T-cell (primary cell): ENCODE measurements around the gene PLIN5. TPM values are rescaled to one million over a fixed set of nuclear protein-coding genes. Genes with fewer than 3 reads are reported as not detected.

Experiments
- ATAC-seq, 4 experiments: fragments of 200-7000 bp in 3 of 4; fragments of 150-1000 bp in 1 of 4; cut with Tn5 transposase; replicated peaks in 1 of 4; 1 replicate in 3 of 4; 2 replicates in 1 of 4; pipeline ENCODE4 v1.10.0; 2021; ENCODE audit warnings: moderate library complexity in 3 of 4, mild to moderate bottlenecking in 2 of 4, moderate number of reproducible peaks in 1 of 4
- CTCF ChIA-PET, 2 donors: fragments of 300-600 bp; sonication (Branson Sonifier 250); formaldehyde crosslinking; loops; one replicate each; lab custom pipeline; 2022; ENCODE audit warnings: antibody characterized with exemption in 2 of 2; lab: Charles Lee
- POLR2A ChIA-PET, 2 donors: fragments of 300-600 bp; sonication (Branson Sonifier 250); formaldehyde crosslinking; loops; one replicate each; lab custom pipeline; 2022; ENCODE audit warnings: antibody characterized with exemption in 2 of 2; lab: Charles Lee
- DNase-seq, 35 experiments: peaks; one replicate each; pipeline versions ENCODE4 v3.0.0 to v3.0.0-alpha.2; 2013 to 2023
- H3K27ac ChIP-seq: one replicate; pipeline ENCODE4 v1.5.1; 2013; ENCODE audit warnings: low read length
- H3K27me3 ChIP-seq, 2 experiments: replicated peaks in 1 of 2; 1 replicate in 1 of 2; 2 replicates in 1 of 2; pipeline versions ENCODE4 v1.6.1 to v1.7.0; 2013; ENCODE audit warnings: low read length in 1 of 2, mixed read lengths in 1 of 2; ENCODE audit not compliant: control insufficient read depth in 2 of 2, insufficient read depth in 2 of 2; ENCODE audit errors: extremely low read depth in 1 of 2
- H3K36me3 ChIP-seq, 2 donors: 1 replicate in 1 of 2; 2 replicates in 1 of 2; pipeline versions ENCODE4 v1.6.1 to v1.7.0; 2013; ENCODE audit warnings: low read length in 1 of 2; ENCODE audit not compliant: control insufficient read depth in 2 of 2, insufficient read depth in 1 of 2; ENCODE audit errors: extremely low read depth in 1 of 2
- H3K4me1 ChIP-seq, 2 experiments: 1 replicate in 1 of 2; 2 replicates in 1 of 2; pipeline versions ENCODE4 v1.6.1 to v1.7.0; 2013; ENCODE audit warnings: low read length in 2 of 2, mixed read lengths in 1 of 2; ENCODE audit not compliant: insufficient read depth in 2 of 2, control insufficient read depth in 1 of 2; ENCODE audit errors: extremely low read depth in 1 of 2
- H3K4me3 ChIP-seq, 2 donors: 1 replicate in 1 of 2; 2 replicates in 1 of 2; pipeline versions ENCODE4 v1.5.1 to v1.7.0; 2013; ENCODE audit warnings: mild to moderate bottlenecking in 2 of 2, low read length in 1 of 2, moderate library complexity in 1 of 2; ENCODE audit not compliant: control insufficient read depth in 1 of 2; ENCODE audit errors: extremely low read depth in 1 of 2
- H3K9me3 ChIP-seq: 2 replicates; pipeline ENCODE4 v1.7.0; 2013
- H3K27ac Mint-ChIP-seq, 2 donors: one replicate each; pipeline ENCODE4 v1.8.0; 2020 to 2021; ENCODE audit warnings: mild to moderate bottlenecking in 2 of 2, mixed read lengths in 2 of 2
- H3K27me3 Mint-ChIP-seq, 2 donors: one replicate each; pipeline ENCODE4 v1.8.0; 2021 to 2022; ENCODE audit warnings: mixed read lengths in 2 of 2
- H3K36me3 Mint-ChIP-seq: one replicate; pipeline ENCODE4 v1.8.0; 2021; ENCODE audit warnings: mixed read lengths
- H3K4me1 Mint-ChIP-seq, 3 donors: one replicate each; pipeline ENCODE4 v1.8.0; 2020 to 2022; ENCODE audit warnings: mixed read lengths in 3 of 3, mild to moderate bottlenecking in 1 of 3
- H3K4me3 Mint-ChIP-seq, 3 donors: one replicate each; pipeline ENCODE4 v1.8.0; 2020 to 2022; ENCODE audit warnings: mild to moderate bottlenecking in 3 of 3, mixed read lengths in 3 of 3, moderate library complexity in 3 of 3
- H3K9me3 Mint-ChIP-seq, 3 donors: one replicate each; pipeline ENCODE4 v1.8.0; 2020 to 2022; ENCODE audit warnings: mixed read lengths in 3 of 3
- WGBS: methylation state at CpG from one replicate; pipeline ENCODE4 v1.1.5; 2013; ENCODE audit warnings: missing lambda C conversion rate; ENCODE audit not compliant: insufficient coverage; 5-methylcytosine and 5-hydroxymethylcytosine counted together
- total RNA-seq, 35 experiments: library from RNA in 6 of 35; stranded (reverse) in 6 of 35; fragments of 120-200 nt in 1 of 35; gene quantifications; one replicate each; pipeline versions ENCODE4 v1.2.1 to v1.2.4 and lab custom pipeline; 2013 to 2026

The PLIN5 gene
- total RNA-seq, 5 donors from 2014 or later (not counting 1 experiment from before 2014, with no cell fraction given) = 0.14 to 2.3 (median 0.99) TPM

GRCh38 chr19:4503825-4504170, 31.2 kb downstream of the PLIN5 start:
- peaks cover 31% of the 10 kb centered on the region for H3K36me3 Mint-ChIP-seq
- no peaks in the 10 kb centered on the region for H3K4me1 Mint-ChIP-seq
- H3K4me1 ChIP-seq = no peaks in the 10 kb centered on the region
- WGBS = 95% methylated on average over 9 of the region's 10 CpGs
- no peak overlapping the region for H3K4me3 ChIP-seq
- no peak for DNase-seq
- CTCF ChIA-PET = no interaction called here
- no peaks in the 10 kb centered on the region for H3K27me3 ChIP-seq
- no peak overlapping the region for H3K27ac ChIP-seq
- POLR2A ChIA-PET = no interaction called here
- no peak overlapping the region for H3K27ac Mint-ChIP-seq
- H3K9me3 Mint-ChIP-seq = no peaks in the 10 kb centered on the region
- no peak overlapping the region for H3K4me3 Mint-ChIP-seq
- H3K36me3 ChIP-seq = peaks cover 11 to 19% of the 10 kb centered on the region in 2 donors
- no peaks in the 10 kb centered on the region for H3K27me3 Mint-ChIP-seq
- ATAC-seq = no peak
- H3K9me3 ChIP-seq = no peaks in the 10 kb centered on the region

GRCh38 chr19:4503132-4503824, 31.7 kb downstream of the PLIN5 start:
- 94% methylated on average over 22 of the region's 25 CpGs for WGBS
- ChIA-PET POLR2A (no interaction called here), CTCF (no interaction called here)

GRCh38 chr19:4502282-4503131, 32.5 kb downstream of the PLIN5 start:
- Histone ChIP-seq H3K4me1 (no peaks in the 10 kb centered on the region), H3K9me3 (no peaks in the 10 kb centered on the region), H3K27ac (no peak overlapping the region), H3K27me3 (no peaks in the 10 kb centered on the region), H3K4me3 (no peak overlapping the region), H3K36me3 (peaks cover 19 to 24% of the 10 kb centered on the region in 2 donors)
- Mint-ChIP-seq H3K27ac (no peak overlapping the region), H3K36me3 (peaks cover 31% of the 10 kb centered on the region), H3K27me3 (no peaks in the 10 kb centered on the region), H3K4me3 (no peak overlapping the region), H3K9me3 (no peaks in the 10 kb centered on the region), H3K4me1 (no peaks in the 10 kb centered on the region)
- ATAC-seq = no peak
- 95% methylated on average over 24 of the region's 37 CpGs for WGBS
- CTCF ChIA-PET = no interaction called here
- POLR2A ChIA-PET = no interaction called here
- no peak for DNase-seq

More at GRCh38 chr19:4503132-4503824, 31.7 kb downstream of the PLIN5 start:
- peaks cover 31% of the 10 kb centered on the region for H3K36me3 Mint-ChIP-seq
- no peaks in the 10 kb centered on the region for H3K27me3 Mint-ChIP-seq
- no peaks in the 10 kb centered on the region for H3K4me1 Mint-ChIP-seq
- no peaks in the 10 kb centered on the region for H3K27me3 ChIP-seq
- no peak overlapping the region for H3K4me3 ChIP-seq
- H3K4me3 Mint-ChIP-seq = no peak overlapping the region
- H3K9me3 ChIP-seq = no peaks in the 10 kb centered on the region
- no peak overlapping the region for H3K27ac Mint-ChIP-seq
- H3K4me1 ChIP-seq = no peaks in the 10 kb centered on the region
- H3K9me3 Mint-ChIP-seq = no peaks in the 10 kb centered on the region
- peaks cover 16 to 19% of the 10 kb centered on the region in 2 donors for H3K36me3 ChIP-seq
- DNase-seq = no peak
- no peak overlapping the region for H3K27ac ChIP-seq
- no peak for ATAC-seq

GRCh38 chr19:4501691-4502090, 33.3 kb downstream of the PLIN5 start:
- ATAC-seq (no peak), DNase-seq (no peak)
- Mint-ChIP-seq H3K4me1 (no peaks in the 10 kb centered on the region), H3K4me3 (no peak overlapping the region), H3K9me3 (no peaks in the 10 kb centered on the region), H3K36me3 (peaks cover 29% of the 10 kb centered on the region), H3K27me3 (no peaks in the 10 kb centered on the region), H3K27ac (no peak overlapping the region)
- H3K4me1 ChIP-seq = no peaks in the 10 kb centered on the region
- 97% methylated on average over 18 of the region's 25 CpGs for WGBS
- no peaks in the 10 kb centered on the region for H3K9me3 ChIP-seq
- no peak overlapping the region for H3K27ac ChIP-seq
- H3K36me3 ChIP-seq = peaks cover 19 to 27% of the 10 kb centered on the region in 2 donors
- CTCF ChIA-PET = no interaction called here
- H3K27me3 ChIP-seq = no peaks in the 10 kb centered on the region
- POLR2A ChIA-PET = no interaction called here
- H3K4me3 ChIP-seq = no peak overlapping the region

GRCh38 chr19:4500841-4501591, 34.0 kb downstream of the PLIN5 start:
- Mint-ChIP-seq H3K27me3 (no peaks in the 10 kb centered on the region), H3K36me3 (peaks cover 24% of the 10 kb centered on the region), H3K4me1 (no peaks in the 10 kb centered on the region), H3K4me3 (no peak overlapping the region), H3K27ac (no peak overlapping the region), H3K9me3 (no peaks in the 10 kb centered on the region)
- peak in 1 of 4 experiments; percentile 11 for ATAC-seq
- Histone ChIP-seq H3K9me3 (no peaks in the 10 kb centered on the region), H3K27ac (no peak overlapping the region), H3K4me1 (no peaks in the 10 kb centered on the region), H3K4me3 (no peak overlapping the region), H3K36me3 (peaks cover 20 to 31% of the 10 kb centered on the region in 2 donors), H3K27me3 (no peaks in the 10 kb centered on the region)
- ChIA-PET POLR2A (no interaction called here), CTCF (no interaction called here)
- DNase-seq = no peak
- WGBS = 97% methylated on average over 22 of the region's 29 CpGs

- POLR2A ChIA-PET = no interaction called here
- WGBS = 98% methylated on average over 13 of the region's 15 CpGs
- H3K36me3 ChIP-seq = peaks cover 25 to 37% of the 10 kb centered on the region in 2 donors
Observed at GRCh38 chr19:4499855-4500254, 35.2 kb downstream of the PLIN5 start.

More at GRCh38 chr19:4499855-4500254, 35.2 kb downstream of the PLIN5 start:
- no peaks in the 10 kb centered on the region for H3K4me1 Mint-ChIP-seq
- H3K4me3 Mint-ChIP-seq = no peak overlapping the region
- CTCF ChIA-PET = no interaction called here
- no peak overlapping the region for H3K27ac Mint-ChIP-seq
- no peaks in the 10 kb centered on the region for H3K27me3 Mint-ChIP-seq
- ATAC-seq (no peak), DNase-seq (no peak)
- Histone ChIP-seq H3K4me1 (no peaks in the 10 kb centered on the region), H3K9me3 (no peaks in the 10 kb centered on the region), H3K27me3 (no peaks in the 10 kb centered on the region), H3K4me3 (no peak overlapping the region), H3K27ac (no peak overlapping the region)
- peaks cover 19% of the 10 kb centered on the region for H3K36me3 Mint-ChIP-seq
- no peaks in the 10 kb centered on the region for H3K9me3 Mint-ChIP-seq
